OCI-LY1 (cell line): ENCODE data around the gene B9D2.

Experiments
- H2AFZ ChIP-seq: fragments of 200-600 bp; sonication (generic), shearing (Covaris generic); 2 replicates; pipeline ENCODE4 v1.6.0; 2014; ENCODE audit warnings: antibody characterized with exemption, mild to moderate bottlenecking, low read length
- H3F3A ChIP-seq: fragments of 200-600 bp; sonication (generic), shearing (Covaris generic); 2 replicates; pipeline ENCODE4 v1.6.0; 2014; ENCODE audit warnings: mild to moderate bottlenecking, antibody characterized with exemption, low read length, moderate library complexity; ENCODE audit not compliant: insufficient read depth
- H3K27ac ChIP-seq: fragments of 200-600 bp; sonication (generic); 2 replicates; pipeline ENCODE4 v1.5.1; 2014; ENCODE audit warnings: low read length, mixed run types, mild to moderate bottlenecking, low read depth; ENCODE audit not compliant: poor library complexity, severe bottlenecking
- H3K27me3 ChIP-seq: fragments of 200-600 bp; sonication (generic); 2 replicates; pipeline ENCODE4 v1.6.0; 2014; ENCODE audit warnings: antibody characterized with exemption, mild to moderate bottlenecking, low read length, moderate library complexity; ENCODE audit not compliant: insufficient read depth
- H3K36me3 ChIP-seq: fragments of 200-600 bp; sonication (generic); 2 replicates; pipeline ENCODE4 v1.6.1; 2014; ENCODE audit warnings: mild to moderate bottlenecking, antibody characterized with exemption, low read length, moderate library complexity, mixed read lengths; ENCODE audit not compliant: insufficient read depth
- H3K4me1 ChIP-seq: fragments of 200-600 bp; sonication (generic); 2 replicates; pipeline ENCODE4 v1.5.1; 2014; ENCODE audit warnings: mild to moderate bottlenecking, low read length, moderate library complexity; ENCODE audit not compliant: insufficient read depth, severe bottlenecking
- H3K4me2 ChIP-seq: fragments of 200-600 bp; sonication (generic), shearing (Covaris generic); 2 replicates; pipeline ENCODE4 v1.6.1; 2014; ENCODE audit warnings: low read length
- H3K4me3 ChIP-seq: fragments of 200-600 bp; sonication (generic); 2 replicates; pipeline ENCODE4 v1.5.1; 2014; ENCODE audit warnings: low read length, low read depth, mild to moderate bottlenecking, mixed read lengths; ENCODE audit not compliant: poor library complexity, severe bottlenecking
- H3K79me2 ChIP-seq: fragments of 200-600 bp; shearing (Covaris generic); 2 replicates; pipeline ENCODE4 v1.6.1; 2016; ENCODE audit warnings: mixed run types, low read length, mixed read lengths; ENCODE audit not compliant: insufficient read depth
- H3K9ac ChIP-seq: fragments of 200-600 bp; sonication (generic), shearing (Covaris generic); 2 replicates; pipeline ENCODE4 v1.6.1; 2014; ENCODE audit warnings: mild to moderate bottlenecking, low read length, mixed read lengths
- H3K9me2 ChIP-seq: fragments of 200-600 bp; sonication (generic), shearing (Covaris generic); 2 replicates; pipeline ENCODE4 v1.6.1; 2014; ENCODE audit warnings: low read depth, mild to moderate bottlenecking, low read length, mixed read lengths
- H3K9me3 ChIP-seq: fragments of 200-600 bp; shearing (Covaris generic); 2 replicates; pipeline ENCODE4 v1.6.1; 2014; ENCODE audit warnings: low read length, mixed read lengths
- H4K20me1 ChIP-seq: fragments of 200-600 bp; sonication (generic), shearing (Covaris generic); 2 replicates; pipeline ENCODE4 v1.6.0; 2016; ENCODE audit warnings: mild to moderate bottlenecking, low read length; ENCODE audit not compliant: insufficient read depth
- EZH2 ChIP-seq: fragments of 200-600 bp; sonication (generic), shearing (Covaris generic); IDR thresholded peaks from 2 replicates; pipeline ENCODE4 v1.8.0; 2017; ENCODE audit warnings: borderline replicate concordance, mixed run types, mild to moderate bottlenecking, antibody characterized with exemption, low read length, moderate library complexity, mixed read lengths
- TF ChIP-seq, protein P1 (sequence below): fragments of 200-600 bp; sonication (generic), shearing (Covaris generic); IDR thresholded peaks from 2 replicates; pipeline ENCODE4 v1.5.1; 2017; ENCODE audit warnings: mild to moderate bottlenecking, antibody characterized with exemption, low read length, moderate library complexity, mixed read lengths

The B9D2 gene, protein sequence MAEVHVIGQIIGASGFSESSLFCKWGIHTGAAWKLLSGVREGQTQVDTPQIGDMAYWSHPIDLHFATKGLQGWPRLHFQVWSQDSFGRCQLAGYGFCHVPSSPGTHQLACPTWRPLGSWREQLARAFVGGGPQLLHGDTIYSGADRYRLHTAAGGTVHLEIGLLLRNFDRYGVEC

DNA sequence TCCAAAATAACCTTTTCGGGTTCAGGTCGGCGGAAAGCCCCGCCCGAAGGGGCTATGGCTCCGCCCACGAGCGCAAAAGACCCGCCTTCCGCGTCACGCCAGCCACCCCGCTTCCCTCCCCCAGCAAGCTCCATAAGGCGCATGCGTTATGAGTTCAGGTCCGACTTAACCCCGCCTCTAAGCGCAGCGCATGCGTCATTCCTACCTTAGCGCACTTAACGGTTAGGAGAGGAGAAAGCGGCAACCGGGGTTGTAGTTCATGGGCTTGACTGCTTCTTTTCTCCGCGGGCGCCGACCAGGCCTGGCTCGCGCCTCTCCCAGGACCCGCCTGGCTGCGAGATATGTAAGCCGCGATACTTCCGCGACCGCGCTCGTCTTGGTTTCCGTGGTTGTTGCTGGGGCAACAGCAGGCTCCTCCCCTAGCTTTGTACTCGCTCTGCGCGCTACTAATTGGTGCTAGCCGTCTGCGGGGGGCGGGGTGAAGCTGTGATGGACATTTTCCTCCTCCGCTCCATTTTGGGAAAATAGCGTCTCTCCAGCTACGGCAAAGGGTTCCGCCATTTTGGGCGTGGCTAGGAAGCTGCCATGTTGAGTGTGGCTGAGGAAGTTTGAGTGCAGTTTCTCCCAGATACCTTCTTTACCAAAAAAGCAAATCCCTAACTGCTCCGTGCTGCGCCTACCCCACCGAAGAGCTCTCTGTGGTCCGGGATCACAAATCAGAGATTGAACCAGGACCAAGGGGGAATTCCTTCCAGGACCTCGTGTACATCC is at the start of gene B9D2:
Gene B9D2 (minus strand): TSS at position 397 of the 771 bp plus-strand sequence. CDS start 630 bp downstream, outside the sequence.
- no peaks in the 10 kb centered on the region for H3F3A ChIP-seq
- no peaks in the 10 kb centered on the region for H4K20me1 ChIP-seq
- H3K9ac ChIP-seq: peak within 1 kb of the TSS; percentile 85
- peaks cover 5% of the 10 kb centered on the region; the same call in 1 of the 2 replicates for H3K79me2 ChIP-seq
- peaks cover 22% of the 10 kb centered on the region for H3K4me1 ChIP-seq
- no peaks in the 10 kb centered on the region for H3K27me3 ChIP-seq
- H3K9me2 ChIP-seq: no peaks in the 10 kb centered on the region
- peak within 1 kb of the TSS; percentile 95 for H3K27ac ChIP-seq
- H3K9me3 ChIP-seq: no peaks in the 10 kb centered on the region
- no peak for TF ChIP-seq EZH2
- TF ChIP-seq, protein P1, sequence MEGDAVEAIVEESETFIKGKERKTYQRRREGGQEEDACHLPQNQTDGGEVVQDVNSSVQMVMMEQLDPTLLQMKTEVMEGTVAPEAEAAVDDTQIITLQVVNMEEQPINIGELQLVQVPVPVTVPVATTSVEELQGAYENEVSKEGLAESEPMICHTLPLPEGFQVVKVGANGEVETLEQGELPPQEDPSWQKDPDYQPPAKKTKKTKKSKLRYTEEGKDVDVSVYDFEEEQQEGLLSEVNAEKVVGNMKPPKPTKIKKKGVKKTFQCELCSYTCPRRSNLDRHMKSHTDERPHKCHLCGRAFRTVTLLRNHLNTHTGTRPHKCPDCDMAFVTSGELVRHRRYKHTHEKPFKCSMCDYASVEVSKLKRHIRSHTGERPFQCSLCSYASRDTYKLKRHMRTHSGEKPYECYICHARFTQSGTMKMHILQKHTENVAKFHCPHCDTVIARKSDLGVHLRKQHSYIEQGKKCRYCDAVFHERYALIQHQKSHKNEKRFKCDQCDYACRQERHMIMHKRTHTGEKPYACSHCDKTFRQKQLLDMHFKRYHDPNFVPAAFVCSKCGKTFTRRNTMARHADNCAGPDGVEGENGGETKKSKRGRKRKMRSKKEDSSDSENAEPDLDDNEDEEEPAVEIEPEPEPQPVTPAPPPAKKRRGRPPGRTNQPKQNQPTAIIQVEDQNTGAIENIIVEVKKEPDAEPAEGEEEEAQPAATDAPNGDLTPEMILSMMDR: no peak
- H3K4me2 ChIP-seq: peak within 1 kb of the TSS; percentile 80
- no peaks in the 10 kb centered on the region for H3K36me3 ChIP-seq
- peak within 1 kb of the TSS; percentile 75 for H3K4me3 ChIP-seq
- no peak within 1 kb of the TSS for H2AFZ ChIP-seq

DNA sequence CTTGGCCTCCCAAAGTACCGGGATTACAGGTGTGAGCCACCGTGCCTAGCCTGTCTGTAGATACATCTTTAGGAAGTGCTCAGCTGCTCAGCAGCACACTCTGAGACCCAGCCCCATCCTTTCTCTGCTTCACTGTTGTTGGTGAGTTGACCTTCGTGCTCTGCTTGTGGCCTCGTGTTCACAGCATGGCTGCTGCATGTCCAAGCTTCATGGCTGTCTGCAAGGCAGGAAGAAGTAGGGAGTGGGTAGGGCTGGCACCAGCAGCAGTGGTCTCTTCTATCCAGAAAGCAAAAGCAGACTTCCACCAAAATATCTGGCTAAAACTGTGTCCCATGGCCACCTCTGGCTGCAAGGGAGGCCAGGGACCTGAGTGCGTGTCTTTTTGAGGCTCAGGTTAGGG is 49.0 kb upstream of the B9D2 start:
- Histone ChIP-seq H3K4me1 (no peaks in the 10 kb centered on the region), H3K9ac (no peak overlapping the region), H3K27ac (no peak overlapping the region), H3F3A (no peaks in the 10 kb centered on the region), H2AFZ (no peak overlapping the region), H3K36me3 (peaks cover 47% of the 10 kb centered on the region), H3K9me2 (no peaks in the 10 kb centered on the region), H3K27me3 (no peaks in the 10 kb centered on the region), H3K79me2 (no peaks in the 10 kb centered on the region), H4K20me1 (no peaks in the 10 kb centered on the region), H3K9me3 (no peaks in the 10 kb centered on the region), H3K4me3 (no peak overlapping the region), H3K4me2 (no peak overlapping the region)
- TF ChIP-seq, protein P1: no peak
- no peak for TF ChIP-seq EZH2

DNA sequence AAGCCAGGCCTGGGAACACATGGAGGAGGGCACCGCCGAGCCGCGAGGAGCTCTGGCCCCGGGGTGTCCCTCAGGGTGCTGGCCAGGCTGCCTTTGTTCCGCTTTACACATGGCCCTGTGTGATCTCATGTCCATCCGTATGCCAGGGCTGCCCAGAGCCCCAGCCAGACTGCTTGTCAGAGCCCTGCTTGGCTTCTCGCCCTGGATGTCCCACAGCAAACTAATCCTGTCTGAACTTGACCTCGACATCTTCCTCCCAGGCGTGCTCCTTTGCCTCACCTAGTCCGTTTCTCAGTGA is 48.0 kb upstream of the B9D2 start:
- TF ChIP-seq EZH2: no peak
- TF ChIP-seq, protein P1: no peak
- Histone ChIP-seq H3K4me1 (no peaks in the 10 kb centered on the region), H3K4me3 (no peak overlapping the region), H3K9ac (no peak overlapping the region), H3K9me2 (no peaks in the 10 kb centered on the region), H4K20me1 (no peaks in the 10 kb centered on the region), H3K4me2 (no peak overlapping the region), H3K9me3 (no peaks in the 10 kb centered on the region), H3F3A (no peaks in the 10 kb centered on the region), H2AFZ (no peak overlapping the region), H3K27ac (no peak overlapping the region), H3K36me3 (peaks cover 41% of the 10 kb centered on the region), H3K79me2 (no peaks in the 10 kb centered on the region), H3K27me3 (no peaks in the 10 kb centered on the region)
